ENCODE results near the gene PLCXD1.
"Not testable (repeated sequence)": the region's sequence is repeated elsewhere in the genome, so short reads cannot be mapped to it uniquely, and the experiment has no call there.

Gene PLCXD1

DNA sequence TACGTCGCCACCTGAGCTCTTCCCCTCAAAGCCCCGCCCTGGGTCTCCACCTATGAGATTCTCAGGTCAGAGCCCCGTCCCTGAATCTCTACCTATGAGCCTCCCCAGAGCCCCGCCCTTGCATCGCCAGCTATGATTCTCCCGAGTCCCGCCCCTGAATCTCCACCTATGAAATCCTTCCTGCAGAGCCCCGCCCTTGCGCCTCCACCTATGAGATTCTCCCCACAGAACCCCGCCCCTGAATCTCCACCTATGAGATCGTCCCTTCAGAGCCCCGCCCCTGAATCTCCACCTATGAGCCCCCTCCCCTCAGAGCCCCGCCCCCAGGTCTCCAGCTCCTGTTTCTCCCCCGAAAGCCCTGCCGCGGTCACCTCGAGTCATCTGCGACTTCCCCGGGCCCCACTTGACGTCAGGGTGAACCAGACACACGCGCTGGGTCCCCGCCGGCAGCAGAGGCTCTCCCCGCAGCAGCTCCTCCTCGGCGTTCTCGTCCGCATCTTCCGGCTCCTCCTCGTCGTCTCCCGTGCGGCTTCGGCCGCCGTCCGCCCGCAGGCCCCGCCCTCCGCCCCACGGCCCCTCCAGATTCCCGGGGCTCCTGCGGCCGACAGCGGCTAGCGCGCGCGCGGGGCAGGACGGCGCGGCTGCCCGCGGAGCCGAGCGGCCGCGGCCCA is 37.0 kb downstream of the PLCXD1 start:
- DNase-seq = peak; percentile 99

DNA sequence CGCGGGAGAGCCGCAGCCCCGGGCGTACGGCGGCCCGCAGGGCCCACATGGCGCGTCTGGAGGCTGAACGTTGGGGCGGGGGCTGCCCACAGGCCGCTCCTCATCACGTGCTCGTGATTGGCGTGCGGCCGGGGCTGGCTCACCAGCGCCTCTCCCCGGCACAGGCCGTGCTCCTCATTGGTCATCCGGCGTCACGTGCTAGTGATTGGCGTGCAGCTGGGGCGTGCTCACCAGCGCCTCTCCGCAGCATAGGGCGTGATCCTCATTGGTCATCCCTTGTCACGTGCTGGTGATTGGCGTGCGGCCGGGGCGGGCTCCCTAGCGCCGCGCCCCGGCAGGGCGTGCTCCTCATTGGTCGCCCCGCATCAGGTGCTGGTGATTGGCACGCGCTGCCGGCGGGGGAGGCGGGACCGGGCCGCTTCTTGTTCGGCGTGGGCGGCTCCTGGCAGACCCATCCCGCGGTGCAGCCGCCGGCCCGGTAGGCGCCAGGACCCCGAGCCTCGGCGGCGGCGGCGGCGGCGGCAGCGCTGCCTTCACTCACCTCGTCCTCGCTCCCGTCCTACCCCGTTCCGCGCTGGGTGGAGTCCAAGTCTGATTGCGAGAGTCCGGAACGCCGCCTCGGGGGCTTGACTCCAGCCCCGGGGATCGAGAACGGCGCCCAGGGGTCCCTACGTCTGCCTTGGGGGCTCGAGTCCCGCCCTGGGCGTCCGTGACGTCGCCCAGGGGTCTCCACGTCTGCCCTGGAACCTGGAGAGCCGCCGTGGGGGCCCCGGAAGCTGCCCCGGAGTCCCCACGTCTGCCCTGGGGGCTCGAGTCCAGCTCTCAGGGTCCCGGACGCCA is 37.8 kb downstream of the PLCXD1 start, which contains the start of gene GTPBP6:
TSS of gene GTPBP6 (minus strand) at position 58 of the 840 bp plus-strand sequence. CDS start at position 49, 9 bp downstream.
- peak; percentile 100 for DNase-seq

- DNase-seq = no peak
Measured at GRCh38 chrX:319579-320125, 38.5 kb downstream of the PLCXD1 start.

DNA sequence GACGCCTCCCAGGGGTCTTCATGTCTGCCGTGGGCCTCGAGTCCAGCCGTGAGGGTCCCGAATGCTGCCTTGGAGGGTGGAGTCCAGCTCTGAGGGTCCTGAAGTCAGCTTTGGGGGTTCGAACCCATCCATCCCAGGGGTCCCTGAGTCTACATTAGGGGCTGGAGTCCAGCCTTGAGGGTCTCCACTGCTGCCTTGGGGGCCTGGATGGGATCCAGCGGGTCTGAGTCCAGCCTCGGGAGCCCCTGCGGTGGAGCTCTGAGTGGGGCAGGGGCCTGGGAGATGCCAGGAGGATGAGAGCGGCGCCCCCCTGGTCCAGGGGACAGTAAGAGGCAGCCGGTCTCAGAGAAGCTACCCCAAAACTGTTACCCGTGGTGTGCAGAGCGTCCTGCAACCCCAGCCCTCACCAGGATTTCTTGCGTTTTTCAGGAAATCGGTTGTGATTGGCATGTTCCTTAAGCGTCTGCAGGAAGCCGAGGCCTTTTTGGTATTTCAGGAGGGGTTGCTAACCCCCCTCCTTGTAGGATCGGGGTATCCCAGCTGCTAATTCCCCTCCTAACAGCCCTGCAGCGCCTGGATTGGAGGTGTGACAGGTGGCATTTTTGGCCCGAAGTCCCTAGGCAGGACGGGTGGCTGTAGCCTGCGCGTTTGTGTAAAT is 39.1 kb downstream of the PLCXD1 start:
- DNase-seq = no peak

GRCh38 chrX:323721-324628 is 42.8 kb downstream of the PLCXD1 start:
- DNase-seq = no peak

DNA sequence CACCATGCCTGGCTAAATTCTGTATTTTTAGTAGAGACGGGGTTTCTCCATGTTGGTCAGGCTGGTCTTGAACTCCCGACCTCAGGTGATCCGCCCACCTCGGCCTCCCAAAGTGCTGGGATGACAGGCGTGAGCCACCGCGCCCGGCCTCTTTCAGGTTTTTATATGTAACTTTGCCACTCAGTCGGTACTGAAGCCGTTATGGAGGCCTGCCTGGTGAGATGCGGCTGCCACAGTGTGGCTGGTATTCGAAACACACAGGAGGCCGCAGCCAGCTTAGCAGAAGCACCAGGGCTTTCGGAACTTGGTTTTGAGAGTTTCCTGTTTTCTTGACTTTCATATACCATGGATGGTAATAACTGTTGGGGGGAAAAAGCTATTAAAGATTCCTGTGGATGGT is 43.5 kb downstream of the PLCXD1 start:
- not testable (repeated sequence) for DNase-seq

DNA sequence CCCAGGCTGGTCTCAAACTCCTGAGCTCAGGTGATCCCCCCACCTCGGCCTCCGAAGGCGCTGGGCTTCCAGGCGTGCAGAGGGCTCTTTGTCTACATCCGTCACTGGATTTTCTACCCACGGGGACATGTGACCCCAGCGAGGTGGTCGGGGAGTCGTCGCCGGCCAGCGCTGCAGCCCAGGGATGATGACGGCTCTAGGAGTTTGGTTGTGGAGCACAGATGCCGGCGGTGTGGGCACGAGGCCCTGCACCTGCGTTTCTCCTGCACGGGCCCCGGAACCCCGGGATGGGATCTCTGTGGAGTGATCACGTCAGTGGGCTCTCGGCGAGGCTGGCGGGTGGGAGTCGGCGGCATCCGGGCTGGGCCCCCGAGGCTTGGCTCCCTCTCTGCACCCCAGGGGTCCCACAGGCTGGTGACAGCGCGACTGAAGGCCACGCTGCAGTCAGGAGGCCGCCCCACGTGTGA is 46.5 kb downstream of the PLCXD1 start:
- DNase-seq = no peak

GRCh38 chrX:329291-329910 is 48.2 kb downstream of the PLCXD1 start:
- DNase-seq = no peak

GRCh38 chrX:330141-330725 is 49.1 kb downstream of the PLCXD1 start:
- not testable (repeated sequence) for DNase-seq

- no peak for DNase-seq
Measured at GRCh38 chrX:330726-331150, 49.6 kb downstream of the PLCXD1 start.

DNA sequence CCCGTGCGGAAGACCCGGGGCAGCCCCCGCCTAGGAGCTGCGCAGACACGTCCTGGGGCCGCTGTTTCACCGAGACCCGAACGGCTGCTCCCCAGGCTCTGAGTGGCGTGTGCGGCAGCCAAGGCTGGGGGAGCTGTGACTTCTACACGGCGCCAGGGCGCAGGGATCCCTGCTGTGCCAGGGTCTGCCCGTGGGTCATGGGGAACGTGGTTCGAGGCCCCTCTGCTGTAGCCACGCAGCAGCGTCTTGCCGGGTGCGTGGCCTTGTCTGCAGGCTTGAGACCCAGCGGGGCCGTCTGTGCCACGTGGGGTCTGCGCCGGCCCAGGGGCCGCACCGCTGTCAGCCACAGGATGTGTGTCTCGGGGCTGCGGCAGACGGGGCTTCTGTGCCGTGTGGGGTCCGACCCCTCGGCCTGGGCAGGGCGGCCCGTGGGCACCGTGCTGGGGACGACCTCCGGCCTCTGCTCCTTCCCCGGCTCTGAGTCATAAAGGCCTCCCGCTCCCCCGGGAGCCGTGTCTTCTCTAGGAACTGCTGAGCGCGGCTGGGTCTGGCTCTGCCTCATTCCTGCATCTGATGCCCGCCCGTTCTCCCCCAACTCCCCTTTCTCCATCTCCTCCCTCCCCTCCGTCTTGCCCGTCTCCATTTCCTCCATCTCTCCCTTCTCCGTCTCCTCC is 50.1 kb downstream of the PLCXD1 start:
- DNase-seq = no peak

DNA sequence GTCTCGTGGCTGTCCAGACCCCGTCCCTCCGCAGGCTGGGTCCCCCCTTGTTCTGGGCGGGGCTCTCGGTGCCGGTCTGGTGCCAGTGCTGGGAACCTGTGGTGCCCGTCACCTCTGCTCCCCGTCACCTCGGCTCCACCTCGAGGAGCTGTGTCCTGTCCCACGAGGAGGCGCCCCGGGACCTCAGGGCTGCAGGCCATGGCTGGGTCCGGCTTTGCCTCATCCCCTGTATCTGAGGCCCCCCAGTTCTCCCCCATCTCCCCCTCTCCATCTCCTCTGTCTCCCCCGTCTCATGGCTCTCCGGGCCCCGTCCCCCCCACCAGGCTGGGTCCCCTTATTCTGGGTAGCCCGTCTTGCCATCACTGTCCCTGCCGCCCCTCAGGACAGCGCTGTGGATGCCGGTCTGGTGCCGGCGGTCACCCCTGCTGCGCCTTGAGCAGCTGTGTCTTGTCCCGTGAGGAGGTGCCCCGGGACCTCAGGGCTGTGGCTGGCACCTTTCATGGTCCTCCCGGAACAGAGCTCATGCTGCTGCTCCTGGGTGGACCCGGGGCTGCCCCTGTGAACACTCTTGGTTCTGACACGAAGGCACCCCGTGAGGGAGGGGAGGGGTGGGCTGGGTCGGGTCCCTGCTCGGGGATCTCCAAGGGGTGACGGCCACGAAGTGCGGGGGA is 50.8 kb downstream of the PLCXD1 start:
- no peak for DNase-seq

DNA sequence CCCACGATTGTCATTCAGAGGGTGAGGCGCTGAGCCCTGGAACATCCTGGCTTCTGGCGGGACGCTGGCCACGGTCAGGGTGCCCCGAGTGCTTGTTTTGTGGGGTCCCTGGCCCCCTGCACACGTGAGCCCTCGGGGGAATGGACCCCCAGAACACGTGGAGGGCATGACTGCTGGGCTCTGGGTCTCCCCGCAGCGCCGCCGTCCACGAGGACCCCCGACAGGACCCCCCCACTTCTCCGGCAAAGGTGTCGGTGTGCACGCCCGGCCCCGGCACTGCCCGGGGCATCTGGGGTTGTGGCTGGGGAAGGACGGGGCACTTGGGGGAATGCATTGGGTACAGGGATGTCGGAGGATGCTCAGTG is 51.3 kb downstream of the PLCXD1 start:
- no peak for DNase-seq

DNA sequence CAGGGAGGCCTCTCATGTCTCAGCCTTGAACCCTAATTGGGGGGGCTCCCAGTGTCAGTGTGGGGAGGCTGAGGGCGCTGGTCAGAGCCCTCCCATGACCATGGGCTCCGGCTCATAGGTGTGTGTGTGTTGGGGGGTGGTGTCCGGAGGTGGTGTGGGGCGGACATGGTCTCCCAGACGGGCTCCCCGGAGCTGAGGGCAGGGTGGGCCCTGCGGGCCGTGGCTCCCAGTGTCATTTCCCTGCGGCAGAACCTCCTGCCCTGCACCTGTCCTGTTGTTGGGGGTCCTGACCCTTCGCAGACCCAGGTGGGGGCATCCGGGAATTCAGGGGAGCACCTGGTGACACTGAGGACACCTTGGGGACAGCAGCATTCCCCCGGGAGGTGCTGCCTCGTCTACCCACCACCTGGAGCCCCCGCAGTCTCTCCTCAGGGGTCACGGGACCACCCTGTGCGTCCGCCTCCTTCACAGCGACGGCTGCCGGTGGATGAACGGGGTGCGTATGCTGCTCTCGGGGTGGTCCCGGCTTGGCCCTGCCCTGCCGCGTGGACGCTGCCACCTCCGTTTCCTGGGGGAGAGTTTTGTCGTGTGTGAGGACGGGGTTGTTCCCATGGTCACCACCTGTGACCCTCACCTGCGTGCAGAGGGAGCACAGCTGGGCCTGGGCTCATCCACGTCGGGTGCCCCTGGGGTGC is 51.9 kb downstream of the PLCXD1 start:
- DNase-seq = no peak

GRCh38 chrX:333611-334311 is 52.6 kb downstream of the PLCXD1 start:
- no peak for DNase-seq

GRCh38 chrX:334331-334891 is 53.2 kb downstream of the PLCXD1 start:
- DNase-seq = no peak

DNA sequence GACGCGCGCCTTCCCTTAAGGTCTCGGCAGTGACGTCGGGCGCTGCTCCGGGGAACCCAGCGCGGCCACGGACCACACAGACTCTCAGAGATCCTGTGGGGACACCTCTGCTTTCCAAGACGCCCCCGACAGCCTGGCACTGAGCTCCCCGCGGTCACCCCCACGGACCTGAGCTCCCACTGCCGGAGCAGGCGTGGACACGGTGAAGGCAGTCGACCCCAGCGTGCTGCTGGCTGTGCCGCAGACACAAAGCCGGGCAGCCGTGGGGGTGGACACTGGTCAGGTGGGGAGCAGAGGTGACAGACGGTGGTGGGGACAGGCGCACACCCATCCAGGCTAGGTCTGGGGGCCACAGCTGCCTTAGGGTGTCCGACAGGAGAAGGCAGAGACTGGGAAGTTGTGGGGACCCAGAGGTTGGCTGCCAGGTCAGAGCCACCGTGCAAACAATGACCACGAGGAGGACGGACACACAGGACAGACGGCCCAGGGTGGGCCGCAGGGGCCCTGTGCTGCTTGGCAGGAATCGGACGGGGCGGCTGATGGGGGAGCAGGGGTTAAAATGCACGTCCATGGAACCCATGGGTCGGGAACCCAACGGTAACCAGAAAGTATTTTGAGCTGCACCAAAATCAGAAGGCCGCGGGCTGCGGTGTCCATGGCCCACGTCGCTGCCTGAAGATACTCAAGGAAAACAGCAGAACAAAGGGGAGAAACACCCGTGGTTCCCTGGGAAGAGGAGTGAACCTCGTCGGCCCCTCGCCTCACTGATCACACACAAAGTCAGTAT is 54.0 kb downstream of the PLCXD1 start:
- DNase-seq = no peak

- no peak for DNase-seq
Measured at GRCh38 chrX:335758-336155, 54.6 kb downstream of the PLCXD1 start.

All from CD4-positive, alpha-beta T cell treated with Interferon gamma for 1 hour (primary cell).